Camera-type eye (tissue), 1 donor: ENCODE data around the gene ZFYVE28. TPM values are rescaled to one million over a fixed set of nuclear protein-coding genes. Genes with fewer than 3 reads are reported as not detected.

Experiments
- total RNA-seq: library from RNA; depleted of rRNA; stranded (reverse); fragments of >200 nt; gene quantifications from one replicate; pipeline ENCODE4 v1.2.3, GENCODE V29; 2014

The ZFYVE28 gene
- total RNA-seq, result 10.4 TPM

DNA sequence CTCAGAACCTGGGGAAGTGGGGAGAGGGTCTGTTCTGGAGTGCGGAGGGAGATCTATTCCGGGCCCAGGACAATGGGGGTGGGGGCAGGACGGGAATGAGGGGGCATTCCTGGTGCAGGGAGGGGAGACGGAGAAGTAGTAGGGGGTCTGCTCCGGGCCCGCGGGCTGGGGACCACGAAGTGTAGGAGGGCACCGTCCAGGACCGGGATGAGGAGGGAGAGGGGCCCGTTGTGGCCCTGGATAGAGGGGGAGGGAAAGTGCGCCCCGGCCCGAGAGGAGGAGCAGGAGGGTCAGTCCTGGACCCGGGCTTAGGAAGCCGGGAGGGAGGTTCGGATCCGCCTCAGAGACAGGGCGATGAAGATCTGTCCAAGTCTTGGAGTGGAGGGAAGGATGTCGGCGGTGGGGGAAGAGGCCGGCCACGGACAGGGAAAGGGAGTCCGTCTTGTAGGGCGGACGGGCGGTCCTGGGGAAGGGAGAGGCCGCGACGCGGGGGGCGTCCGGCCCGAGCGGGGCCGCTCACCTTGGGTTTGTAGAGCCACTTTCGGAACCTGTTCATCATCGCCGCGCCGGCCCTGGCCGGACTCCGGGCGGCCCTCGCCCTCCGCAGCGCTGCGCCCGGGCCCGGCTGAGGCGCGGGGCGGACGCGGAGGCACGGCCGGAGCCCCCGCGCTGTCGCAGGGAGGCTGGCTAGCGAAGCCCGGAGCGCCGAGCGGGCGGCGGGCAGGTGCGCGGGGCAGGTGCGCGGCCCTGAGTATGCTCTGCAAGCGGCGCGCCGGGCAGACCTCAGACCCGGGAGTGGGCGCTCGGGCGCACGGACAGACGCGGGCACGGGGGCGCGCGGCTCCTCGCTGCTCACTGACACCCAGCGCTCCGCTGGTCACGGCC lies at the start of gene ZFYVE28:
ZFYVE28 (minus strand) TSS at position 881 of the 885 bp plus-strand sequence; CDS start at position 559, 322 bp downstream.

DNA sequence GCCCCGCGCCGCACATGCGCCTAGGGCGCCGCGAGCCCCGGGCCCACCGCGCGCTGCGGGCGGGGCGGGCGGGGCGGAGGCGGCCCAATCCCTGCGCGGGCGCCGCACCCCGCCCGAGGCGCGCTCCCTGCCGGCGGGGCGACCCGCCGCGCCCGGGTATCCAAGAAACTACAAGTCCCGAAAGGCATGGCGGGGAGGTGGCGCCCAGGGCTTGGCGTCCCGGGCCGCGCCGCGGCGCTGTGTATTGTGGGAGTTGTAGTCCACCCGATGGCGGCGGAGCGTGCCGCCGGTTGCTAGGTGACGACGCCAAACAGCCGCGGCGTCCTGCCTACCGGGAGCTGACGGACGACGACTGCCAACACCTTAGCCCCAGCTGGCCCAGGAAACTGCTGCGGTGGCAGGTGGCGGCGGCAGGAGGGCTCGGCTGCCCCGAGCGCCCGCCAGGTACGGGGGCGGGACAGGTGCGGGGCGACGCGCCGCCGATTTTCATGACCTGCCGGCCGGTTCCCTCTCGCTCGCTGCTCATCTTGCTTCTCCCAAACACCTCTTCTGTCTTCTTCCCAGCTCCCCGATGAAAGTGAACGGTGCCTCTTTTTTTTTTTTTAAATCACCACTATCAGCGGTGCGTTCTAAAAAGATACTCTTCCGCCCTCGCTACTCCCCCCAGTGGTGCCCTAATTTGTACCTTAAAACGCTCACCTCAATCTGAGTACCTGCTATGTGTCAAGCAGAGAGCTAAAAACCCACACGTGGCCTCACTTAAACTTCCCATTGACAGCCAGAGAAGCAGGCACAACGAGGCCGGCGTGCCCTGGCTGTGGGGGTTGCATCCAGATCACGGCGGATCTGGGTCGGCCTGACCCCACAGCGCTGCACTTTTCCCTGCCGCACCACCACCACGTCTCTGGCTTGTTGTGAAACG lies 466 bp upstream of the ZFYVE28 start, which contains the start of gene CFAP99:
CFAP99 (plus strand) TSS at position 306 of the 922 bp plus-strand sequence.

DNA sequence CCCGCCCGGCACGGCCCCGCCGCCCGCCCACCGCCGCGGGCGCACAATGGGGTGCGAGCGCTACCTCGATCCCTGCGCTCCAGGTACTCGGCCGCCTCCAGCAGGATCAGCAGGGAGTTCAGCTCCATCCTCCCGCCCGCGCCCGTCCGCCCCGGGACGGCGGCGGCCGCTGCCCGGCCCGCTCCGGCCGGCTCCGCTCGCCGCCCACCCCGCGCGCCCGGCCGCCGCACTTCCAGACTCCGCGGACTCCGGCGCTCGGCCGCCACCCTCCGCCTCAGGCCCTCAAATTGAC lies 156.6 kb downstream of the ZFYVE28 start, which contains the start of gene MXD4:
MXD4 (minus strand) TSS at position 257 of the 292 bp plus-strand sequence; CDS start at position 128, 129 bp downstream.

DNA sequence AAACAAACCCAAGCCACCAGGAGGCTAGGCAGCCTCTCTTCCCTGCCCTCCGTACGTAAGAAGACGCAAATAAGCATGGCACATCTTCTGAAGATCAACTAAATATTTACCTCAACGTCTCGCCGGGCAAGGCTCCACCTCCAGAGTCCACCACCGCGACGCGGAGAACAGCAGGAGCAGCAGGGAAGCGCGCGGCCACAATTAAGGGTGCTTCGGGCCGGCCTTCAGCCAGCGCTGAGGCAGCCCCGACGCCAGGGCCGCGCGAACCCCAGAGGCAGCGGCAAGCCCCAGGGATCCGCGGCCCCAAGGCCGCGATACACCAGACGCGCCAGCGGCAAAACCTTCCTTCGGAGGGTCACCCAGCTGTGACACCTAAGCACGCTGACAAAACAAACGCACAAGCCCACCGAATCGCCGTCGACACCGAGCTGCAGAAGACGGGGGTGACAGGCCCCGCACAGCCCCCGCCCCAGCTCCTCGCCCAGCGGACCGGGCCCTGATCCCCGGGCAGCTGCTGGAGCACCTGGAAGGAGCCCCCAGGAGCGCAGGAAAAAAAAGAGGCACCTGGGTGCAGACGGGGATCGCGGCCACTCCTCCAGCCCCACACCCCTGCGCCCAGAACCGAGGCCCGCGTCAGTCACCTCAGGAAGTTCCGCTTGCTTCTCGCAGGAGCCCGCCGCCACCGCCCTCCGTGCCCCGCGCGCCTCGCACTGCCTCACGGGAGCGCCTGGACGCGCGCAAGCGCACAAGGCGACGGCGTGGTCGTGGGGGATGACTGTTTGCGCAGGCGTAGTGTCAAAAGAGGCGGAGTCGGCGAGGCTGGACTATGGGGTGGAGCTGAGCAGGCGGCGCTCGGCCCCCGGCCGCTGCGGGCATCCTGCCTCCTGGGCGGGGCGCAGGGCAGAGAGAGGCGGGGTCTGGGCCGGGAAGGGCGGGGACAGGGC lies 176.8 kb downstream of the ZFYVE28 start, which contains the start of the genes HAUS3 and POLN:
HAUS3 (minus strand) TSS at position 712 of the 944 bp plus-strand sequence. CDS start 1,175 bp downstream, outside the sequence.
POLN (minus strand) TSS at position 712 of the 944 bp plus-strand sequence. CDS start 12,890 bp downstream, outside the sequence.

Other genes with a start within 250 kb of the ZFYVE28 start
- 29.4 TPM for gene HAUS3, start 176.5 kb downstream of the ZFYVE28 start, total RNA-seq
- gene POLN, start 176.5 kb downstream of the ZFYVE28 start, total RNA-seq, result 4.8 TPM
- 40.8 TPM for gene MXD4, start 156.5 kb downstream of the ZFYVE28 start, total RNA-seq
- not detected for gene CFAP99, start 310 bp upstream of the ZFYVE28 start, total RNA-seq
- 51.6 TPM for gene RNF4, start 50.5 kb upstream of the ZFYVE28 start, total RNA-seq
- gene FAM193A, start 118.0 kb upstream of the ZFYVE28 start, total RNA-seq, result 45.6 TPM